ENCODE results near the gene PIK3C3.
"Not testable (repeated sequence)": the region's sequence is repeated elsewhere in the genome, so short reads cannot be mapped to it uniquely, and the experiment has no call there.

PIK3C3 gene

DNA sequence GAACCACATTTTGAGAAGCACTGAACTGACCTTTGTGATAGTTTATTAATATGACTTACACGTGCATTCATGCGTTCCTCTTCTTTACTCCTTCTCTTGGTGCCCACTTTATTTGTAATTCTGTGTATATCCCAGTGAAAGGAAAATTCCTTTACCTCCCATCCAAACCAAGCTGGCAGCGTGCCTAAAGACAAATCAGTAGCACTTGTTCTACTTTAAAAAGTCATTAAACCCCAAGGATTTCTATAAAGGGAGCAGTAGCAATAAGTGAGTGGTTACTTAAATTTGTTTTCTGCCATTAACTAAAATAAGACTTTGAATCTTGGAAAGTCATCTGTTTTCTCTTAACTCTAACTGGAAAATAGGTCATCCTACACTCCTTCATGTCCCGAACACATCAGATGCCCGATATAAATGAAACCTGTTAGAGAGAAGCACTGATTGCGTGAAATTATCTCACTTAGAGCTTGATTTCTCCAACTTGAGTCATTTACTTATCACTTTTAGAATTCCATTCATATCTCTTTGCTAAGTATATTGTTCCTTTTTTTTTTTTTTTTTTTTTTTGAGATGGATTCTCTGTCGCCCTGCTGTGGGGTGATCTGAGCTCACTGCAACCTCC lies 10.7 kb downstream of the PIK3C3 start:
- no peak for DNase-seq (ENCODE audit: low read depth in 3 of 3, low spot score in 1 of 3)

DNA sequence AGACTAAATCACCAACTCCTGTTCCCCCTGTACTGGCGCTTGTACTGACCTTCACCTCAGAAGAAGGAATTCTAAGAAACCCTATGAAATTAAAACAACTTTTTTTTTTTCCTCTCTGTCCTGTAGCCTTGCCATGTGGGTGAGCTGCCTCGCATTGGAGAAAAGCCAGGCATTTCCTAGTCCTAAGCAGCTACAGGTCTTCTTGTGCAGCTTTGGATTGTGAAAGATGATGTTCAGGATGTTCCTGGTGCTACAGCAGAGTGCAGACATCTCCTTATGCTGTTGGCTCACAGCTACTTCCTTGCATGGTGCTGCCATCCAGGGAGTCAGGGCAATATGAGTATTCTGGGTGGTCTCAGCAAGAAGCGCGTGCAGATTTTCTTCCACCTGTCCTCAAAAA lies 11.9 kb downstream of the PIK3C3 start:
- DNase-seq (ENCODE audit: low read depth in 3 of 3, low spot score in 1 of 3) = no peak

GRCh38 chr18:41967680-41968079 lies 12.6 kb downstream of the PIK3C3 start:
- no peak for DNase-seq (ENCODE audit: low read depth in 3 of 3, low spot score in 1 of 3)

GRCh38 chr18:41969881-41970280 lies 14.8 kb downstream of the PIK3C3 start:
- DNase-seq (ENCODE audit: low read depth in 3 of 3, low spot score in 1 of 3) = no peak

DNA sequence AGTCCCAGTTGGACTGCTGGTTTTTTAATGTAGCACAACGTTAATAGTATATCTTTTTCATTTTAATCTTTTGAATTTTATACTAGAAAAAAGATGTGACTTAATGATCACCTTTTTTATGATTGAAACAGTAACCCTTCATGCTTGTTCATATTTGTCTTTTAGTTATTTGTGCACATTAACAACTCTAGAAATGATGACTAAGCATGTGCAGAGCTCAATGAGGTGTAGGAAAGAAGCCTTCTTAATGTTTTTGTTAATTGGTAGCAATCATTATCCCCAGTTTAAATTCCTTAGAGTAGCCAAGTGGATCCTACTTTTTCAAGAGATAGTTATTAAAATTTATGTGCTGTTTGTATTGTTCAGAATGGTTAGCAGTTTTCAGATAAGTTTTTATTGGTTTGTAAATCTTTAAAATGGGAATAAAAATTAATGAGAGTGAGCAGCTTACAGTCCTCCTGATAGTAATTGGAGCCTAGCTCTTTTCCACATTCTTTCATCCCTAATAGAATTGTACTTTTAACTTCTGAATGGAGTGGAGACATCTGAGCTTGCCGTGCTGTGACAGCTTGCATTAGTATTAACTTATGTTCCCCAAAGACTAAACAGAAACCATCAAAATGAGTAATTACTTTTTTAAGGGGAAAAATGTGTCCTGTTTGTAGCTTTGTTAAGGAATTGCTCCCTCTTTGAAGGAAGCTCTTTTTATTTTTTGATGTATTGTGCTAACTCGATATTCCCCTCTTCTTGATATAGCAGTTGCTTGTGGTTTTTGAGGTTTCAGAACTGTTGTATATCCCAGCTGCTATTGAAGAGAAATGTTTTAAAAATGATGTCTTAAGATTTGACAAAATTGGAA lies 17.3 kb downstream of the PIK3C3 start:
- no peak for DNase-seq (ENCODE audit: low read depth in 3 of 3, low spot score in 1 of 3)

GRCh38 chr18:41973983-41974382 lies 18.9 kb downstream of the PIK3C3 start:
- no peak for DNase-seq (ENCODE audit: low read depth in 3 of 3, low spot score in 1 of 3)

DNA sequence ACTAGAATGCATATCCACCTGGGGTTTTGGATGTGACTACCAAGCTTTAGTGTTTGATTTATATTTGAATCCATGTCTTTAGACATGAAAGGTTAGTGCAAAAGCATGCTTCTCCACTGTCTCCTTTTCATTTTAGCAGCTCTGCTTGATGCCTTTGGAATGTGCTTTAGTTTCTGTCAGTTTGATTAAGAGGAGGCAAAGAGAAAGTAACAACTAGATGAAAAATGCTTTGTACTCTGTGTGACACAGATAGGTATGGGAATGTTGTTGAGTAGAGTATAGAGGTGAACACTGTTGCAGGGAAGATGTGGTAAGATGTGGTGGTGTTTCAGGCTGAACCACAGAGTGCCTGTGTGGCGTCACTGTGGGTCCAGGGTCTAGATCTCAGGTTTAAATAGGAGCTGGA lies 19.8 kb downstream of the PIK3C3 start:
- no peak for DNase-seq (ENCODE audit: low read depth in 3 of 3, low spot score in 1 of 3)

- DNase-seq (ENCODE audit: low read depth in 3 of 3, low spot score in 1 of 3) = no peak
Measured at GRCh38 chr18:41975284-41975683, 20.2 kb downstream of the PIK3C3 start.

GRCh38 chr18:41977233-41977632 lies 22.2 kb downstream of the PIK3C3 start:
- no peak for DNase-seq (ENCODE audit: low read depth in 3 of 3, low spot score in 1 of 3)

GRCh38 chr18:41982942-41983660 lies 28.1 kb downstream of the PIK3C3 start:
- DNase-seq (ENCODE audit: low read depth in 3 of 3, low spot score in 1 of 3) = no peak

- no peak for DNase-seq (ENCODE audit: low read depth in 3 of 3, low spot score in 1 of 3)
Measured at GRCh38 chr18:41985914-41986313, 30.9 kb downstream of the PIK3C3 start.

- DNase-seq (ENCODE audit: low read depth in 3 of 3, low spot score in 1 of 3) = no peak
Measured at GRCh38 chr18:41989508-41989907, 34.5 kb downstream of the PIK3C3 start.

- no peak for DNase-seq (ENCODE audit: low read depth in 3 of 3, low spot score in 1 of 3)
Measured at GRCh38 chr18:41992066-41992465, 37.0 kb downstream of the PIK3C3 start.

GRCh38 chr18:41992703-41993102 lies 37.7 kb downstream of the PIK3C3 start:
- DNase-seq (ENCODE audit: low read depth in 3 of 3, low spot score in 1 of 3) = no peak

DNA sequence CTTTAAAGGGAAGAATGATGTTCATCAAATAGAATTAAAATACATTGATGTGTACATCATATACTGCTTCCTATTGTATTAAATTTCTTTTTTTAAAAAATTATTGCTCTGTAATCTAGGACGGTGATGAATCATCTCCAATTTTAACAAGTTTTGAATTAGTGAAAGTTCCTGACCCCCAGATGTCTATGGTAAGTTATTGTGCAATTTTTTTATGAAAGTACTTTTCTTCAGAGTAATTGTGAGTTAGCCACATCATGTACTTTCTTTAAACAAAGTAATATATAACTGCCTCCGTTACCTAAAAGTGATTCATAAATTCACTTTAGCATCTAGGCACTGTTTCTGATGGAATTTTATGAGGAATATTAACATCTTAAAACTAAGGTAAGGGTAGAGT lies 38.1 kb downstream of the PIK3C3 start:
- no peak for DNase-seq (ENCODE audit: low read depth in 3 of 3, low spot score in 1 of 3)

- DNase-seq (ENCODE audit: low read depth in 3 of 3, low spot score in 1 of 3) = no peak
Measured at GRCh38 chr18:41996020-41996419, 41.0 kb downstream of the PIK3C3 start.

- no peak for DNase-seq (ENCODE audit: low read depth in 3 of 3, low spot score in 1 of 3)
Measured at GRCh38 chr18:41999751-42000150, 44.7 kb downstream of the PIK3C3 start.

DNA sequence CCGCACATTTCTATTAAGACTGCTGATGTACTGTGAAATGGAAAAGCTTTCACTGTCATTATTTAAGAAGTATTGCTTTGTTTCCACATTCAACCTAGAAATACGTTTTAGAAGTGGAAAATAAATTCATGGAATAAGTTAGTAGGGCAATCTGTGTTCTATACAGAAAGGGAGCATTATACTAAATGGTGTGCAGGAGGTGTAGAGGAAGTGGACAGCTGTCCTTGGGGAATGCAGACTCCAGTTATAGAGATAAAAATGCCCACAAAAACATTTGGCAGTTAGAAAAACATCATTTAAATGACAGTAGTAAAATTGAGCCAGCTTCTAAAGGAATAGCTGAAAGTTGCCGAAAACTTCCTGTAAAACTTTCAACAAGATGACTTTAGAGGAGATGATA lies 46.8 kb downstream of the PIK3C3 start:
- no peak for DNase-seq (ENCODE audit: low read depth in 3 of 3, low spot score in 1 of 3)

DNA sequence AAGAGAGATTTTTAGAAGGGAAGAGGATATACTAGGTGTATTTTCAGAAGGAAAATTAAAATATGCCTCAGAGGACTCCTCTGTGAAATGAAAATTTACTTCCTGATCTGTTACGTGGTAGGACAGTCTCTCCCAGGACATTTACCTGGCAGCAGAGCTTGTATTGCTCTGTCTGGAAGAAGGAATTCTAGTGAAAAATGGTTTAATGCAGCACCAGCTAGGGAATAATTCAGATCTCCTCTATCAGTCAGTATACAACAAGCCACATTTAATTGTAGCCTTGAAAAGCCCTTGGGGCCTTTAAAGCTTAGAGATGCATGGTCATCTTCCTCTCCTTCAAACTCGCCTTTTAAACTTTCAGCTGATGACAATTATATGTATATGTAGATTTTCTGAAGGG lies 49.6 kb downstream of the PIK3C3 start:
- DNase-seq (ENCODE audit: low read depth in 3 of 3, low spot score in 1 of 3) = no peak

GRCh38 chr18:42005782-42006181 lies 50.7 kb downstream of the PIK3C3 start:
- DNase-seq (ENCODE audit: low read depth in 3 of 3, low spot score in 1 of 3) = no peak

- DNase-seq (ENCODE audit: low read depth in 3 of 3, low spot score in 1 of 3) = not testable (repeated sequence)
Measured at GRCh38 chr18:42009457-42009856, 54.4 kb downstream of the PIK3C3 start.

DNA sequence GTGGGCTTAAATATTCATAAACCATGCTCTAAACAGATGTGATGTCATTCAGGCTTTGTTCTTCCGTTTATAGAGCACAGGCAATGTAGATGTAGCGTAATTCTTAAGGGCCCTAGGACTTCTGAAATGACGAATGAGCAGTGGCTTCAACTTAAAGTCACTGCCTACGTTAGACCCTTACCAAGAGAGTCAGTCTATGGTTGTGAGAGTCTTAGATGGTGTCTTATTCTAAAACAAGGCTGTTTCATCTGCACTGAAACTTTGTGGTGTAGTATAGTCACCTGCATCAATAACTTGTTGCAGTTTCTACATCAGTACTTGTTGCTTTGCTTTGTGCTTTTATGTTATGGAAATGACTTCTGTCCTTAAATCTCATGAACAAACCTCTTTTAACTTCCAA lies 56.0 kb downstream of the PIK3C3 start:
- DNase-seq (ENCODE audit: low read depth in 3 of 3, low spot score in 1 of 3) = no peak

Data from stimulated activated CD4-positive, alpha-beta T cell treated with anti-CD3 and anti-CD28 coated beads, TNF-alpha, amount 100 ng/mL, for 1 hour (primary cell).